GM19239 (cell line): ENCODE results near the gene MEGF11.

Source experiments
- DNase-seq: peaks from one replicate; pipeline ENCODE4 v3.0.0; 2011; ENCODE audit warnings: low spot score; ENCODE audit not compliant: insufficient read length
- FAIRE-seq: peaks from 2 replicates; lab custom pipeline; 2011; peaks lifted over from hg19 to GRCh38; lab: Jason Lieb, UNC

Gene MEGF11

GRCh38 chr15:66184936-66185790, 68.4 kb downstream of the MEGF11 start:
- DNase-seq = no peak

GRCh38 chr15:66184492-66184891, 69.1 kb downstream of the MEGF11 start:
- FAIRE-seq = no peak
- no peak for DNase-seq

More at GRCh38 chr15:66184936-66185790, 68.4 kb downstream of the MEGF11 start:
- FAIRE-seq = no peak

- DNase-seq (no peak), FAIRE-seq (no peak)
These were observed 72.9 kb downstream of the MEGF11 start for GRCh38 chr15:66180531-66181097.

GRCh38 chr15:66178531-66178910, 75.0 kb downstream of the MEGF11 start:
- no peak for DNase-seq
- FAIRE-seq = no peak

GRCh38 chr15:66172324-66172980, 81.1 kb downstream of the MEGF11 start:
- no peak for DNase-seq
- FAIRE-seq = no peak

GRCh38 chr15:66171841-66172240, 81.7 kb downstream of the MEGF11 start:
- FAIRE-seq (no peak), DNase-seq (no peak)

- DNase-seq (no peak), FAIRE-seq (no peak)
These were observed 82.8 kb downstream of the MEGF11 start for GRCh38 chr15:66170716-66171115.

- DNase-seq (no peak), FAIRE-seq (no peak)
These were observed 83.5 kb downstream of the MEGF11 start for GRCh38 chr15:66170042-66170441.

- no peak for FAIRE-seq
- no peak for DNase-seq
These were observed 83.9 kb downstream of the MEGF11 start for GRCh38 chr15:66169625-66170024.

GRCh38 chr15:66169023-66169422, 84.5 kb downstream of the MEGF11 start:
- DNase-seq = no peak

GRCh38 chr15:66167854-66168253, 85.7 kb downstream of the MEGF11 start:
- FAIRE-seq (no peak), DNase-seq (no peak)

More at GRCh38 chr15:66169023-66169422, 84.5 kb downstream of the MEGF11 start:
- no peak for FAIRE-seq

- no peak for FAIRE-seq
- no peak for DNase-seq
These were observed 87.7 kb downstream of the MEGF11 start for GRCh38 chr15:66165856-66166255.

GRCh38 chr15:66164788-66165187, 88.8 kb downstream of the MEGF11 start:
- FAIRE-seq (no peak), DNase-seq (no peak)

GRCh38 chr15:66163553-66163952, 90.0 kb downstream of the MEGF11 start:
- no peak for DNase-seq
- FAIRE-seq = no peak

- no peak for FAIRE-seq
- no peak for DNase-seq
These were observed 91.3 kb downstream of the MEGF11 start for GRCh38 chr15:66162286-66162685.

GRCh38 chr15:66161575-66162118, 91.9 kb downstream of the MEGF11 start:
- FAIRE-seq = no peak
- DNase-seq = no peak

- DNase-seq (no peak), FAIRE-seq (no peak)
These were observed 92.4 kb downstream of the MEGF11 start for GRCh38 chr15:66161108-66161507.

GRCh38 chr15:66157507-66157906, 96.0 kb downstream of the MEGF11 start:
- no peak for FAIRE-seq
- no peak for DNase-seq

- FAIRE-seq = no peak
- no peak for DNase-seq
These were observed 97.1 kb downstream of the MEGF11 start for GRCh38 chr15:66156310-66156975.

GRCh38 chr15:66155065-66155464, 98.5 kb downstream of the MEGF11 start:
- FAIRE-seq (no peak), DNase-seq (no peak)
